Glomerular visceral epithelial cell (primary cell): ENCODE results near the gene CACNA1F.

Source experiments
- DNase-seq: peaks from one replicate; pipeline ENCODE4 v3.0.0-alpha.2; 2016; ENCODE audit errors: extremely low spot score

CACNA1F gene

DNA sequence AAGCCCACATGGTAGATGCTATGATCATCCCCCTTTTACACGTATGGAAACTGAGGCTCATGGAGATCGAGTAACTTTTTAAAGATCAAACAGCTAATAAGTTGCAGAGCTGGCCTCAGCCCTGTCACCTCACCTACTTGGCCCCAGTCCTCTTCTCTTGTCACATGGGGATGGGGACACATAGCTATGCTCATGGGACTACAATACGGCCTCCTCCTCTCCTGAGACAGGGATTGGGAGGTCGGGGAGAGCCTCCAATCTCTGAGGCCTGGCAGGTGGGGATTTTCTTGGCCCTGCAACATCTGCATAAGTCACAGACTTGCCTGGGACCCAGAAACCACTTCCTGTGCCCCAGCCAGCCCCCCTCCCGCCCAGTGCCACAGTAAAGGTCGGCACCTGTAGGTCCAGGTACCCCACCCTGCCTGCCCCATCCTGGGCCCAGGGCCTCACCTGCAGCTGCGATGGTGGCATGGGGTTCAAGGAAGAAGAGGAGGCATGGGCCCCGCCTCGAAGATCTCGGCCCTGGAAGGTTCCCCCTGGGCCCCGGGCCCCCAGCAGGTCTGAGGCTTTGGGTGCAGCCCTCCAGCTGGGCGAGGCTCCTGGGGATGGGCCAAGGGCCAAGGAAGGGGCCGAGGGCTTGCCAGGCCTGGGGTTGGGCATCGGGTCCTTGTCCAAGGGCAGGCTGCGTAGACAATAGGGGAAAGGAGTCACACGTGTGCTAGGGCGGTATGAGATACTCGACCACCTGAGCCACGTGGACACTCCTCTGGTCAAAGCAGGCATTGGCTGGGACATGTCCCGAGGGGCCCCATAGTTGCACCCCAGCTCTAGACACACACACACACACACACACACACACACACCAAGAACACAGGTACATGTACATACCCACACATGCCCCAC is 25.0 kb upstream of the CACNA1F start:
- DNase-seq = no peak

DNA sequence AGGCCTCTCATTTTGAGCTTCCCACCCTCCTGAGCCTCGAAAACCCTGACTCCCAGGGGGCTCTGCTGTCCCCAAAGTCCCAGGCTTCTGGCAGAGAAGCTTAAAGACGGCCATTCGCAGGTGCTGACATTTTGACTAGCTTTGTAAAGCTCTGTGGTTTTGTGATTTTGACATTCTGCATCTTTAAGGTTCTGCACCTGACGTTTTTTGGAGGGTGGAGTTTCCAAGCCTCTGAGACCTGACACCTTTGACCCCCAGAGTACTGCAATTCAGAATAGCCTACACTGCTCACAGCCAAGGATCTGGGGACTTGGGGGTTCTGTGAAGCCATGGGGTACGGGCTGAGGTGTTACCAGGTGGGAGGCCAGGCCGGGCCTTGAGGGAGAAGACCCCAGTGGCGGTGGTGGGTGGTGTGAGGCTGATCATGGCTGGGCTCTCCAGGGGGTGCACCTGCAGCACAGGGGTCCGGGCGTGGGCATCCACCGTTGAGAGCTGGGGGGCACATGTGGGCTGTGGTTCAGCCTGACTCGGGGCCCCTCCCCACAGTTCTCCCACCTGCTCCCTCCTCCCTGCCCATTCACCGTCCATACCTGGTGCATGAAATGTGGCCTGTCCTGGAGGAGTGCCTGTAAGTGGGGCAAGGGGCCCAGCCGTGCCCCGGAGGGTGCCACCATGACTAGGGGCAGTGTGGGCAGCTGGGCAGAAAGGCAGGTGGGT is 24.1 kb upstream of the CACNA1F start:
- DNase-seq = no peak

DNA sequence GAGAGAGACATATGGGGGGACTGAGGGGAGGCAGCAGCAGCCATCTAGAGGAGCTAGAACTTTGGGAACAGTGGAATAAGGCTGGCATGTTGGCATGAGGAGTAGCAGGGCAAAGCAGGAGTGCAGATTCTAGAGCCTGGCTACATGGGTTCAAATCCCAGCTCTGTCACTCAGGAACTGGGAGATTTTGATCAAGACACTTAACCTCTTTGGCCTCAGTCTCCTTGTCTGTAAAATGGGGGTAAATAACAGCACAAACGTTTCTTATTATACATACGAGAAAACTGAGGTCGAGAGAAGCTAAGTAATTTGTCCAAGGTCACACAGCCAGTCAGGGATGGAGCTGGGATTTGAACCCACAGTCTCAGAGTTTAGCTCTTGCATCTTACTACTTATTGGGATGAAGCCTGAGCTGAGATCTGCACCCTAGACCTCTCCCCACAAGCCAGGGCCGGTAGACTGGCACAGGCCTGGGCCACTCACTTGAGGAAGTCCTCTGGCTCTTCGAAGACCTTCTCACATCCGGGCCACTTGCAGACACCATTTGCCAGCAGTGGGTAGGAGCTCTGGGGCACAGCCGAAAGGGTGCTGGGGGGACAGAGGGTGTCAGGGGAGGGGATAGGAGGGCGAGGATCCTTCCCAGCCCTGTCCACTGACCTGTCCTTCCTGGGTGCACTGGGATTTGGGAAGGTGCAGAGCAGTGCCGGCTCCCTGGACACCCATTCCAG is 23.3 kb upstream of the CACNA1F start:
- no peak for DNase-seq

DNA sequence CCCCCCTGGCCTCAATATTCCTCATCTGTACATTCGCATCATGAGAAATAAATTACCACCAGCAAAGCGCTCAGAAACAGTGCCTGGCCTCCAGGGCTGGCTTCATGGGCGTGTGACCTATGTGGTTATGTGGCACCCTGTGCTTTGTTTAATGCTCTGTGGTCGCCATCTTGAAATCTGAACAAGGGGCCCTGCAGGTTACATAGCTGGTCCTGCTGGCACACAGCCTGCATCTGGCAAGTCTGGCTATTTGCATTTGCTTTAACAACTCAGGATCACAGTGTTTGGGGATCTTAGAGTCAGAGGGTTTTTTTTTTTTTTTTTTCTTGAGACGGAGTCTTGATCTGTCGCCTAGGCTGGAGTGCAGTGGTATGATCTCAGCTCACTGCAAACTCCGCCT is 21.5 kb upstream of the CACNA1F start:
- no peak for DNase-seq

DNA sequence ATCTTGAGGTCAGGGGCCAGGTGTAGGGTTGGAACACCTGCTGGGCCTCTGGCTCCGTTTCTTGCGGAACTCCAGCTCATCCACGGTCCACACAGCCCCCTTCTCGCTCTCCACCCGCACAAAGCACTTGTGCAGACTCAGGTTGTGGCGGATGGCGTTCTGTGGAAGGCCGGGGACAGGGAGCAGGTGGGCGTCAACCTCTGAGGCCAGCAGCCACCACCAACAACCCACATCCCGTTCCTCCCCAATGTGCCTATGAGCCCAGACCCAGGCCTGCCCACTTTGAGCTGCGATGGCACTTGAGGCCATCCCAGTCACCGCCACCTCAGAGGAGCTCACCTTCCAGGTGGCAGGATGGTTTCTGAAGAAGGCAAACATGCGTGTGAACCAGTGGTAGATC is 18.2 kb upstream of the CACNA1F start:
- no peak for DNase-seq

DNA sequence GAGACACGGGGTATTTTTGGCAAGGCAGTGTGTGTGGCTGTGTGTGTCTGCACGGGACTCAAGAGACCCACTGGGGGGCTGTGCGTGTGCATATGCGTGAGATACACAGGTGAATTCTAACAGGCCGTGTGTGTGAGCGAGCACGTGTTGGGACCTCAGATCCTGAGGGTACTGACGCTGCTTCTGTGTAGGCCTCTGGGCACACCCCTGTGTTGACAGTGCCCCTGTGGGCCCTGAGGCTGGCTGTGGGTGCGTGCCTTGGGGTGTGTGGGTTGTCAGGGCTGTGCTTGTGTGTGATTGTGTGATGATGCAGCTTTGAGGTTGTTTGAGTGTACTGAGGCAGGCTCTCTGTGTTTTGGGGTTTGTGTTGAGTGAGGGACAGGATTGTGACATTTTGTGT is 17.4 kb upstream of the CACNA1F start:
- no peak for DNase-seq

DNA sequence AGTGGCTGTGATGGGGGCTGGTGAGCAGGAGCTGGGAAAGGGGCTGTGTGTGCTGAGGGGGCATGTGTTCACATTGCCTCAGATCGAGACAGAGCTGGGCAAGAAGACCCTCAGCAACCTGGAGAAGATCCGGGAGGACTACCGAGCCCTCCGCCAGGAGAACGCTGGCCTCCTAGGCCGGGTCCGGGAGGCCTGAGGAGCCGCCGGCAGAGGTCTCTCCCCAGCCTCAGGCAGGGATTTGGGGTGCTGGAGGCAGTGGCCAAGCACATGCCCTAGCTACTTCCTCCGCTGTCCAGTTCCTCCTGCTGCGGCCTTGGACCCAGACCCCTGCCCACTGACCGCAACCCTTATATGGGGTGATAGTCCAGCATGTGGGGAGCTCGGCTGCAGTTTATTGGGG is 16.9 kb upstream of the CACNA1F start:
- no peak for DNase-seq

DNA sequence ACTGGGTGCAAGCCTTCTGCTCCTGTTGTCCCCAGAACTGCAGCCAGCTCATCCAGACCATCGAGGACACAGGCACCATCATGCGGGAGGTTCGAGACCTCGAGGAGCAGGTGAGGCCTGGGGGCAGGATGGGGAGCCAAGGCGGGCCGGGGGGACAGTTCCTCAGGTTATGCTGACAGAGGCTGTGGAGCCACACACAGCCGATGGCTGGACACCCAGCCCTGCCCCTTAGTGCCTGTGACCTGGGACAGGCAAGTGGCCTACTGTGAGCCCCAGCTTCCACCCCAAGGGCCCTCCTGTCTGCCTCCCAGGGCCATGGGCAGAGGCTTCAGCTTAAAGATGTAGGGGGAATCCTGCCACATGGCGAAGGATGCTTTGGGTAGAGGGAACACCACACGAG is 16.5 kb upstream of the CACNA1F start:
- no peak for DNase-seq

DNA sequence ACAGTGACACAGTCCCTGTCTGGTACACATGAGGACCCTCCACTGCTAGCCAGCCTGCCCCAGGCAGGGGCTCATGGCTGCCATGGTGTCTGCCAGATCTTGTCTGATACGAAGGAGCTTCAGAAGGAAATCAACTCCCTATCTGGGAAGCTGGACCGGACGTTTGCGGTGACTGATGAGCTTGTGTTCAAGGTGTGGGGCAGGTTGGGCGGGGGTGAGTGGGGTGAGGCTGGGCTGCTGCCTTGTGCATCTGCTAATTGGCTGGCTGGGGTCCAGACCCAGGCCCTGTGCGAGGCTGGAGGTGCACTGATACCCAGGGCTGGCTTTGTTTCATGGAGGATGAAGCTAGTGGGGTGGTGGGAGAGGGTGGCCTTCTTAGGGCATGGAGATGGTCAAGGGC is 15.9 kb upstream of the CACNA1F start:
- no peak for DNase-seq

DNA sequence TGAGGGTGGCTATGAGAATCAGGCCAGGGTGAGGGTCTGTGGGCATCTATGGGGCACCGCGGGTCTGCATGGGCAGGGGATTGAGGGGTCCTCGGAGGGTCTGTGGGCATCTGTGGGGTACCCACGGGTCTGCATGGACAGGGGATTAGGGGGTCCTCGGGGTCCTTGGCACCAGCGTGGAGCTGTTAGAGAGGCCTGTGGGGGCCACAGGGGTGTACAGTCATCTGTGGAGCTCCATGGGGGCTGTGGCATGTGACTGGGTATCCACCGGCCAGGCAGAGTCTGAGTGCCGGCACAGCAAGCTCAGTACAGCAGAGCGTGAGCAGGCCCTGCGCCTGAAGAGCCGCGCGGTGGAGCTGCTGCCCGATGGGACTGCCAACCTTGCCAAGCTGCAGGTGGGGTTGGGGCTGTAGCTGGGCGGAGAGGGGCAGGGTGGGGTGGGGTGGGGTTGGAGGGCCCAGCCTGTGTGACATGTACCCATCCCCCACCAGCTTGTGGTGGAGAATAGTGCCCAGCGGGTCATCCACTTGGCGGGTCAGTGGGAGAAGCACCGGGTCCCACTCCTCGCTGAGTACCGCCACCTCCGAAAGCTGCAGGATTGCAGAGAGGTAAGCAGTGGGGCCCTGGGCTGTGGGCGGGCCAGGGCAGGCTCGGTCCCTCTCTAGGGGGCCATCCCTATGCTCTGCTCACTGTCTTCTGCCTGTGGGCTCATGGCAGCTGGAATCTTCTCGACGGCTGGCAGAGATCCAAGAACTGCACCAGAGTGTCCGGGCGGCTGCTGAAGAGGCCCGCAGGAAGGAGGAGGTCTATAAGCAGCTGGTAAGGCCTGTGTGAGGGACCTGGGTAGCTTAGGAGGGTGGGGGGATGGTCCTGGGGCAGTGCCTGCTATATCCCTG is 15.0 kb upstream of the CACNA1F start:
- no peak for DNase-seq

DNA sequence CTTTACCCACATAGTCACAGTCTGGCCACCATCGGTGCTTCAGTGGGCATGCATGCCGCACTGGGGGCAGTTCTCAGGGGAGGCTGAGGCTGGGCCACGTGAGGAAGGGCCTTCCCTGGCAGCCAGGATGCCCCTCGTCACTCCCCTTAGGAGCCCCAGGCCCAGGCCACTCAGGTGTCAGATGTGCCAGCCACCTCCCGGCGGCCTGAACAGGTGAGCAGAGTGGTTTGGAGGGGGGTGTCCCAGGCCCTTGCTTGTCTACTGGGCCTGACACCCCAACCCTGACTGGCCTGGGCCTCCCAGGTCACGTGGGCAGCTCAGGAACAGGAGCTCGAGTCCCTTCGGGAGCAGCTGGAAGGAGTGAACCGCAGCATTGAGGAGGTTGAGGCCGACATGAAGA is 14.2 kb upstream of the CACNA1F start:
- DNase-seq = no peak

DNA sequence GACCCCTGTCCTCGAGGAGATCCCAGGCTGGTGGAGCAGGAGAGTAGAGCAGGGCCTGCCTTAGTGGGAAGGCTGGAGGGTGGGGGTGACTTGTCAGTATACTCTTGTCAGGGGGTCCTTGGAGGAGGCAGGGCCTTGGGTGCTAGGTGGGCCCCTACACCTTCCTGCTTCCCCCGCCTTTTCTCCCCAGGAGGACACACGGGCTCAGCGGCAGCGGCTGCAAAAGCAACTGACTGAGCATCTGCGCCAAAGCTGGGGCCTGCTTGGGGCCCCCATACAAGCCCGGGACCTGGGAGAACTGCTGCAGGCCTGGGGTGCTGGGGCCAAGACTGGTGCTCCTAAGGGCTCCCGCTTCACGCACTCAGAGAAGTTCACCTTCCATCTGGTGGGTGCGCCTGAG is 13.4 kb upstream of the CACNA1F start:
- no peak for DNase-seq

DNA sequence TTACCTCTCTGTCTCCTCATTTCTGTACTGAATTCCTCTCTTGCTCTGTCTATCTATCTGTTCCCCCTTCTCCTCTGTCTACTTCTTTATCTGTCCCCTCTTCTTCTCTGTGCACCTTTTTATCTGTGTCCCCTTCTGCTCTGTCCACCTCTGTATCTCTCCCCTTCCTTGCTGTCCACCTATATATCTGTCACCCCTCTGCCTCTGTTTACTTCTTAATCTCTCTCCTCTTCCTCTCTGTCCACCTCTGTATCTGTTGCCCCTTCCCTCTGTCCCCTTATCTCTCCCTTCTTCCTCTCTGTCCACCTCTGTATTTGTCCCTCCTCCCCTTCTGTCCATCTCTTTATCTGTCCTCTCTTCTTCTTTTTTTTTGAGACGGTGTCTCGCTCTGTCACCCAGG is 11.1 kb upstream of the CACNA1F start:
- no peak for DNase-seq

DNA sequence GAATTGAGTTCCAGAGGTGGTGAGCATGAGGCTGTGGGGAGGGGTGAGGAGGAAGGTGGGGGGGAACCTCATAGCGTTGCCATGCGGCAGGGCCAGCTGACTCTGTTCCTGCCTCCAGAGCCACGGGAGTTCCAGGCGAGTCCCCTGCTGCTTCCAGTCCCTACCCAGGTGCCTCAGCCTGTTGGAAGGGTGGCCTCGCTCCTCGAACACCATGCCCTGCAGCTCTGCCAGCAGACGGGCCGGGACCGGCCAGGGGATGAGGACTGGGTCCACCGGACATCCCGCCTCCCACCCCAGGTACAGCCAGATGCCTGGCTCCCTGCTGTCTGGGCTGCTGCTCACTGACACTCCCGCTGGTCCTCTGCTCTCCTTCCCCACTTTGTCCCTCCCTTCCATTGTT is 10.0 kb upstream of the CACNA1F start:
- no peak for DNase-seq

DNA sequence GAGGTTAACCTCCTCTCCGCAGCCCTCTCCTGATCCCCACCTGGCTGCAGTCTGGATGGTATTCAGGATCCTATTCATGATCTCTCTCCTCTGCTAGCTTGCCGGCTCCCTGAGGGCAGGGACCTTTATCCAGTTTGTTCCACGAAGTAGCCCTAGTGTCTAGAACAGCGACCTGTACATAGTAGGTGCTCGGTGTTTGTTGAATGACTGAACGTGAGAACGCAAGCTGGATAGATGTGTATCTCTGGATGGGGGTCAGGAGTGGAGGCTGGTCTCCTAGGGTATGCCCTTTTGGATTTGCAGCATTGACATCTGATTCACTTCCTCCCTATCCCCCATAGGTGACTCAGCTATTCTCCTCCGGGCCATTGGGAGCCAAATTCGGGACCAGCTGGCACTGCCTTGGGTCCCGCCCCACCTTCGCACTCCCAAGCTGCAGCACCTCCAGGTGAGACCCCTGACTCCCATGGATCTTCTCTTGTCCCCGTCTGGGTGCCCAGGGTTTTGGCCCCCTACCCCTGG is 9.5 kb upstream of the CACNA1F start:
- DNase-seq = no peak

DNA sequence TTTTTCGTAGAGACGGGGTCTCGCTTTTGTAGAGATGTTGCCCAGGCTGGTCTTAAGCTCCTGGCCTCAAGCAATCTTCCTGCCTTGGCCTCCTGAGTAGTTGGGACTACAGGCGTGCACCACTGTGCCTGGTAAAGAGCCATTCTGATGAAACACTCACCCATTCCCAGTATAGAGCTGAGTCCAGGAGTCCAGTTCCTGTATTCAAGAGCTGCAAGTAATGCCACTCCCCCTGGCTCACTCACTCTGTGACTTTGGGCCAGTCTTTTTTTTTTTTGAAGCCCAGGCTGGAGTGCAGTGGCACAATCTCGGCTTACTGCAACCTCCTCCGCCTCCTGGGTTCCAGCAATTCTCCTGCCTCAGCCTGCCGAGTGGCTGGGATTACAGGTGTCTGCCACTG is 5.6 kb upstream of the CACNA1F start:
- DNase-seq = no peak

DNA sequence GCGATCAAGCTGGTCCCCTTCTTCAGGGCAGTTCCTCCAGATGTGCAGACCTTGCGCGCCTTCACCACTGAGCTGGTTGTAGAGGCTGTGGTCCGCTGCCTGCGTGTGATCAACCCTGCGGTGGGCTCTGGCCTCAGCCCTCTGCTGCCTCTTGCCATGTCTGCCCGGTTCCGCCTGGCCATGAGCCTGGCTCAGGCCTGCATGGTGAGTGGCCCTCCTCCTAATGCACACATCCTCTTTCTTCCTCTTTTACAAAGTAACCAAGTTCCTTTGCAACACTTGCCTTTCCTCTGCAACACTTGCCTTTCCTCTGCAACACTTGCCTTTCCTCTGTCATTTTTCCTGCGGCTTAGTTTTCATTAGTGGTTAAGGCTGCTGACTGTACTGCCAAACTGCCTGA is 3.9 kb upstream of the CACNA1F start:
- DNase-seq = no peak

DNA sequence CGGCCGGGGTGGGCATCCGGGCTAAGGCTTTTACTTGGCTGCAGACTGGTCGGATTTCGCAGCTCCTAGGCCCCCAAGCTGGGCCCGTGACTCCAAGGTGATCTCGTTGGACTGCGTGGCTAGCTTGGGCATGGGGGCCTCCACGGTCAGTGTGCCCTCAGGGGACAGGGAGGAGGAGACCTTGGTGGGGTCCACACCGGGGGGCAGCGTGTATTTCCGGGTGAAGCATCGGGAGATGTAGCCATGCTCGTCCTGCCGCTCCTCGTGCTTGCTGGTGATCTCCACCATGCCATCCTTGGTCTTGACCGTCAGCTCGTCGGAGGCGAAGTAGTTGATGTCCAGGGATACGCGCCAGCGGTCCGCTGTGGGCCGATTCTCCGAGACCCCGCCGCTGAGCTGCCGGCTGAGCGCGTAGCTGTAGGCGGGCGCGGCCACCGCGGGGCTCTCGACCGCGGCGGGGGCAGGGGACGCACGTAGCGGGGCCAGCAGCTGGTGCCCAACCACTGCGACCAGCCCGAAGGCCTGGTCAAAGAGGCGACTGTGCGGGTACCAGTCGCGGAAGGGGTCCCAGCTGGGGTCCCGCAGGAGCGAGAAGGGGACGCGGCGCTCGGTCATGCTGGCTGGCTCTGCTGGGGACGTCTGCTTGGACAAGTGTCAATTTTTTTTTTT is 881 bp upstream of the CACNA1F start:
- no peak for DNase-seq

DNA sequence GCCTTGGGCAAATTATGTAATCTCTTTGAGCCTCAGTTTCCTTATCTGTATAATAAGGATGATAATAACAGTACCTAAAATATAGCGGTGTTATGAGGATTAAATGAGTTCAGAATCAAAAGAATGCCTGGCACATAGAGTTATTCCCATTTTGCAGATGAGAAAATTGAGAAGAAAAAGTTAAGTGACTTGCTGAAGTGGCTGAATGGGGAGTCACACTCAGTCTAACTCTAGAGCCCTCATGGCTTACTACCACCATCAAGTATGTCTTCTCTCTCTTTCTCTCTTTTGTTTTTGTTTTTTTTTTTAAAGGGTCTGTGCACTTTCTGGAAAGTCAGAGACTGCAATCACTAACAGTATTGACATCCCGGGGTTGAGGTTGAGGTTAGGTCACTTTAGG is 615 bp downstream of the CACNA1F start:
- no peak for DNase-seq

DNA sequence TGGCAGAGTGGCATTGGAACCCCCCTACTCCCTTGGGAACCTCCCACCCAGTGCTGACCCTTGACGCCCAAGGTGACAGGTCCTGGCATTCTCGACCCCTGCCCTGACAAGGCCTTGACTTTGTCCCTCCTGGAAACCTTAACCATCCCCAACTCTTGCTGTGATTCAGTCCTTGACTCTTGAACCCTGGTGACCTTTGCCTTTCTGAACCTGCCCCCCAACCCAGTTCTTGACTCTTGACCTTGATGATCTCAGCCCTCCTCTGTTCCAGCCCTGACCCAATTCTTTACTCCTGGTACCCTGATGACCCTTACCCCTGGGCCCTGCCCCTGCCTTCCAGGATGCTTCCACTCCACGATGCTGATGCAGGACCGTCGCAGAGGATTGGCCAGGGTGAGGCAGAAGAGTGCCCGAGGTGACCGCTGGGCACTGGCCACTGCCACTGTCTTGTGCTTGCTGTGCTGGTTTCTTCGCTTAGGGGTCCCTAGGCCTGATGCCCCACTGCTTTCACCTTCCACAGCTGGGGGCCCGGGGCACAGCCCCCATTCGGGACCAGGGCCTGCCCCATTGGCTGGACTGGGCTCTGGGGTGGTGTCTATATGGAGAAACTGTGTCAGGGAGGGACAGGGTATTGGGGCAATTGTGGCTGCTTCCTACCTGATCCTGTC is 1.7 kb downstream of the CACNA1F start:
- no peak for DNase-seq
